ENCODE data around the gene SSR1. TPM values are rescaled to one million over a fixed set of nuclear protein-coding genes. Genes with fewer than 3 reads are reported as not detected.

SSR1 gene
- total RNA-seq, 1 experiment from 2014 or later = 115 TPM

DNA sequence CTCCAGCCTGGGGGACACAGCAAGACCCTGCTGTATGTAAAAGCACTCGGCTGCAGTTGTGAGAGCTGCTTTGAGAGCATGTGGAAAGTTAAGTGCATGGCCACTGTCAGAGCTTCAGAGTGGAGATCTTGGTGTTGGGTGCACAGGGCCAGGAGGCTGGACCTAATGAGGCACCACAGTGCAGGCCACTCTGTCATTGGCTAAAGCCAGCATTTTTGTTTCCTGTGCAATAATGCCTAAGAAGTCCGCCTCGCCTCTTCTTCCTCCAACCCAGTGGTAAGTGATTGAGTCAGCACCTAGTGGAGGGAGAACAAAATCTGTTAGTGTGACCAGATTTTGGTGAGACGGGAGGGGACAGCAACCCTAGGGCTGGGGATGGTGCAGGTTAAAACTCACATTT, 60.6 kb downstream of the SSR1 start:
- CTCF ChIA-PET = no interaction called here
- Mint-ChIP-seq H3K9me3 (ENCODE audit: low read depth, unreplicated experiment) (no peaks in the 10 kb centered on the region), H3K36me3 (ENCODE audit: insufficient read depth, unreplicated experiment) (peaks cover 10% of the 10 kb centered on the region), H3K4me3 (ENCODE audit: low read depth, unreplicated experiment) (no peak overlapping the region), H3K27ac (ENCODE audit: unreplicated experiment) (no peak overlapping the region), H3K27me3 (ENCODE audit: unreplicated experiment) (no peaks in the 10 kb centered on the region), H3K4me1 (ENCODE audit: low read depth, unreplicated experiment) (no peaks in the 10 kb centered on the region)
- intact Hi-C loops (cut with micrococcal nuclease; ENCODE audit: unreplicated experiment) = no loop called here
- TF ChIP-seq, protein P1, sequence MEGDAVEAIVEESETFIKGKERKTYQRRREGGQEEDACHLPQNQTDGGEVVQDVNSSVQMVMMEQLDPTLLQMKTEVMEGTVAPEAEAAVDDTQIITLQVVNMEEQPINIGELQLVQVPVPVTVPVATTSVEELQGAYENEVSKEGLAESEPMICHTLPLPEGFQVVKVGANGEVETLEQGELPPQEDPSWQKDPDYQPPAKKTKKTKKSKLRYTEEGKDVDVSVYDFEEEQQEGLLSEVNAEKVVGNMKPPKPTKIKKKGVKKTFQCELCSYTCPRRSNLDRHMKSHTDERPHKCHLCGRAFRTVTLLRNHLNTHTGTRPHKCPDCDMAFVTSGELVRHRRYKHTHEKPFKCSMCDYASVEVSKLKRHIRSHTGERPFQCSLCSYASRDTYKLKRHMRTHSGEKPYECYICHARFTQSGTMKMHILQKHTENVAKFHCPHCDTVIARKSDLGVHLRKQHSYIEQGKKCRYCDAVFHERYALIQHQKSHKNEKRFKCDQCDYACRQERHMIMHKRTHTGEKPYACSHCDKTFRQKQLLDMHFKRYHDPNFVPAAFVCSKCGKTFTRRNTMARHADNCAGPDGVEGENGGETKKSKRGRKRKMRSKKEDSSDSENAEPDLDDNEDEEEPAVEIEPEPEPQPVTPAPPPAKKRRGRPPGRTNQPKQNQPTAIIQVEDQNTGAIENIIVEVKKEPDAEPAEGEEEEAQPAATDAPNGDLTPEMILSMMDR (IDR thresholded peaks at IDR 0.05; ENCODE audit: unreplicated experiment) = no peak
- no peak for DNase-seq
- BruUV-seq (replicated peaks) = no TSS peak

DNA sequence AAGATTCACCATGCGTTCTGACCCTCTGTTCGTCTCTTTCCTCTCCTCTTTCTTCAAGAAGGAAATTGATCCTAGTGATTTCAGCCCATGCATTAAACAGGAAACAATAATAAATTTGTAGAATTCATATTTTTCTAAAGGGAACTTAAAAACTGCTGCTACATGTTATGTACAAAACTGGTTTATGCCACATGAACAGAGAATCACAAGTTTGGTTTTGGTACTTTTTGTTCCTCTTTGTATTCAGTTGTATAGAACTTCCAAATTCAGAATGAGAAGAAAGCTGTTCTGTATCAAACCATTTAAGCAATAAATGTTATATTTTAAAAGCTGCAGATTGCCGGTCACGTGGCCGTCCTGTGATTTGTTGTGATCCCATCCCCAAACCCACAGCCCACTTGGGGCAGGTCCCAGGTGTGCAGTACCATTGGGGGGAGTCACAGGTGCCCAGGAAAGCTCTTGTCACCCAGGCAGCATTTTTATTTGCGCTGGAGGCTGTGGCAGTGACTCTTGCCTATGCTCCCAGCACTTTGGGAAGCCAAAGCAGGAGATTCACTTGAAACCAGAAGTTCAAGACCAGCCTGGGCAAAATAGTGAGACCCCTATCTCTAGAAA, 61.2 kb downstream of the SSR1 start:
- intact Hi-C loops (cut with micrococcal nuclease; ENCODE audit: unreplicated experiment) = no loop called here
- Mint-ChIP-seq H3K4me3 (ENCODE audit: low read depth, unreplicated experiment) (no peak overlapping the region), H3K4me1 (ENCODE audit: low read depth, unreplicated experiment) (no peaks in the 10 kb centered on the region), H3K9me3 (ENCODE audit: low read depth, unreplicated experiment) (no peaks in the 10 kb centered on the region), H3K27me3 (ENCODE audit: unreplicated experiment) (no peaks in the 10 kb centered on the region), H3K36me3 (ENCODE audit: insufficient read depth, unreplicated experiment) (peaks cover 10% of the 10 kb centered on the region), H3K27ac (ENCODE audit: unreplicated experiment) (no peak overlapping the region)
- no TSS peak for BruUV-seq (replicated peaks)
- no peak for DNase-seq
- CTCF ChIA-PET = no interaction called here
- TF ChIP-seq, protein P1 (IDR thresholded peaks at IDR 0.05; ENCODE audit: unreplicated experiment) = no peak

DNA sequence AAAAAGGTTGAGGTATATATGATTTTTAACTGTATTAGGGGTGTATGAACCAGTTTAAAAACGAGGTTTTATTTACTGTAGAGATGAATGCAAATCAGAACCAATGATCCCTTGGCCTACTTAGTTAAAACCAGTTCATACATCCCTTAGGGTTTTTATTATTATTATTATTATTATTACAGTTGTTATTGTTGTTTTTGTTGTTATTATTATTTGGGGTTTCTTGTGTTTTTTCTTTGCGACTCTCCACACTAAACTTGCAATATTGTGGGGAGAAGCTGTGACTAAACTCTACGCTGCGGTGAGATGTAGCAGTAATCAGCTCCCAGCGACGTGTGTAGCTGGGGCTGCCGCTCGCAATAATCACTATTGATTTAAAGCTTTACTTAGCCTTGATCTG, 62.2 kb downstream of the SSR1 start:
- H3K36me3 Mint-ChIP-seq (ENCODE audit: insufficient read depth, unreplicated experiment) = peaks cover 19% of the 10 kb centered on the region
- no peak overlapping the region for H3K27ac Mint-ChIP-seq (ENCODE audit: unreplicated experiment)
- CTCF ChIA-PET = no interaction called here
- no peak overlapping the region for H3K4me3 Mint-ChIP-seq (ENCODE audit: low read depth, unreplicated experiment)
- TF ChIP-seq, protein P1 (IDR thresholded peaks at IDR 0.05; ENCODE audit: unreplicated experiment) = no peak
- H3K4me1 Mint-ChIP-seq (ENCODE audit: low read depth, unreplicated experiment) = no peaks in the 10 kb centered on the region
- no peaks in the 10 kb centered on the region for H3K9me3 Mint-ChIP-seq (ENCODE audit: low read depth, unreplicated experiment)
- no peak for DNase-seq
- no peaks in the 10 kb centered on the region for H3K27me3 Mint-ChIP-seq (ENCODE audit: unreplicated experiment)
- BruUV-seq (replicated peaks) = no TSS peak
- intact Hi-C loops (cut with micrococcal nuclease; ENCODE audit: unreplicated experiment) = no loop called here

DNA sequence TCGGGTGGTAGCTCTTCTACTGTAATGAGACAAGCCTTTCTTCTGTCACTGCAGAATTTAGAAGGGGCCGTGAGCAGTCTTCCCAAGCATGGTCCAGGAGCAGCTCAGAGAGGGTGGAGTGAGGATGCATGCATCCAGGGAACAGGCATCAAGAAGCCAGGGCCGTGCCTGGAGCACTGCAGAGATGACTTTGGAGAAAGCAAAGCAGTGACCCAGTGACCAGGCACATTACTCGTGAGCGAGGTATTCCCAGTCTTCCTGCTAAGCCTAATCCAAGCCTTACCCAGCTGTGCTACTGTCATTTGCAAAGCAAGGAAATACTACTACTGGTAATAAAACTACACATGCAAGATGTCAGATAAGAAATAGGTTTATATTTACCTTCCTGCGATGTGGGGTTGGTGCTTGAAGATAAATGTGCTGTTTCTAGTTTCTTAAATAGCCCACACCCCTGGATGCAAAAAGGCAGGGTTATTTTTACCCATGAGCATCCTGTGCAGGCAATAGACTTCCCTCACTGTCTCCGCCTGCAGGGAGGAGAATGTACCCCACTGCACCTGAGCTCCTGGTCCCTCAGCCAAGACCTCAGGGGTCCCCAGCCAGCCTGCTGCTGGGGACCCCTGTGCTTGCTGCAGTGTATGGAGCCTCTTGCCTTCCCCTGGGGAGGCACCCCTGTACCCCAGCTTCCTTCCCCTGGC, 62.9 kb downstream of the SSR1 start:
- BruUV-seq (replicated peaks) = no TSS peak
- Mint-ChIP-seq H3K4me1 (ENCODE audit: low read depth, unreplicated experiment) (no peaks in the 10 kb centered on the region), H3K27ac (ENCODE audit: unreplicated experiment) (no peak overlapping the region), H3K9me3 (ENCODE audit: low read depth, unreplicated experiment) (no peaks in the 10 kb centered on the region), H3K4me3 (ENCODE audit: low read depth, unreplicated experiment) (no peak overlapping the region), H3K36me3 (ENCODE audit: insufficient read depth, unreplicated experiment) (peaks cover 22% of the 10 kb centered on the region), H3K27me3 (ENCODE audit: unreplicated experiment) (no peaks in the 10 kb centered on the region)
- TF ChIP-seq, protein P1 (IDR thresholded peaks at IDR 0.05; ENCODE audit: unreplicated experiment) = no peak
- no peak for DNase-seq
- CTCF ChIA-PET = interaction anchor here (0.6 kb wide), 1 partner anchor 128 kb away, joined by 6 read pairs; no protein-coding TSS in a partner anchor
- intact Hi-C loops (cut with micrococcal nuclease; ENCODE audit: unreplicated experiment) = loop anchor here (10.0 kb wide), 1 partner anchor 105 kb away; no protein-coding TSS in a partner anchor

Measured in Calu3 (cell line).